ENCODE results near the gene FBRS.

Gene FBRS

GRCh38 chr16:30644334-30644830 is 13.8 kb upstream of the FBRS start:
- no peak for DNase-seq (ENCODE audit: low spot score)

- no peak for DNase-seq (ENCODE audit: low spot score)
Observed at GRCh38 chr16:30645727-30646126, 12.5 kb upstream of the FBRS start.

GRCh38 chr16:30647274-30647571 is 11.0 kb upstream of the FBRS start:
- no peak for DNase-seq (ENCODE audit: low spot score)

- DNase-seq (ENCODE audit: low spot score) = no peak
Observed at GRCh38 chr16:30649725-30650368, 8.4 kb upstream of the FBRS start.

GRCh38 chr16:30650369-30651123 is 7.7 kb upstream of the FBRS start, which contains the start of gene PRR14:
TSS of gene PRR14 (plus strand) at chr16:30650960. CDS start at chr16:30651646, 686 bp downstream.
- peak; percentile 99 for DNase-seq (ENCODE audit: low spot score)

- peak; percentile 64 for DNase-seq (ENCODE audit: low spot score)
Observed at GRCh38 chr16:30651124-30652004, 6.9 kb upstream of the FBRS start.

GRCh38 chr16:30652005-30652296 is 6.3 kb upstream of the FBRS start:
- no peak for DNase-seq (ENCODE audit: low spot score)

- no peak for DNase-seq (ENCODE audit: low spot score)
Observed at GRCh38 chr16:30652718-30653117, 5.5 kb upstream of the FBRS start.

- no peak for DNase-seq (ENCODE audit: low spot score)
Observed at GRCh38 chr16:30654856-30655255, 3.4 kb upstream of the FBRS start.

GRCh38 chr16:30655815-30656347 is 2.4 kb upstream of the FBRS start:
- DNase-seq (ENCODE audit: low spot score) = no peak

- DNase-seq (ENCODE audit: low spot score) = no peak
Observed at GRCh38 chr16:30656388-30656787, 1.8 kb upstream of the FBRS start.

- DNase-seq (ENCODE audit: low spot score) = peak; percentile 38
Observed at GRCh38 chr16:30656974-30657865, 1.0 kb upstream of the FBRS start.

GRCh38 chr16:30658731-30659506 is 688 bp downstream of the FBRS start:
- DNase-seq (ENCODE audit: low spot score) = no peak

- DNase-seq (ENCODE audit: low spot score) = no peak
Observed at GRCh38 chr16:30659507-30660423, 1.5 kb downstream of the FBRS start.

GRCh38 chr16:30660424-30661261 is 2.4 kb downstream of the FBRS start:
- DNase-seq (ENCODE audit: low spot score) = no peak

GRCh38 chr16:30662449-30662848 is 4.2 kb downstream of the FBRS start:
- no peak for DNase-seq (ENCODE audit: low spot score)

- no peak for DNase-seq (ENCODE audit: low spot score)
Observed at GRCh38 chr16:30663038-30663437, 4.8 kb downstream of the FBRS start.

GRCh38 chr16:30663820-30664219 is 5.6 kb downstream of the FBRS start:
- no peak for DNase-seq (ENCODE audit: low spot score)

- no peak for DNase-seq (ENCODE audit: low spot score)
Observed at GRCh38 chr16:30664616-30665109, 6.4 kb downstream of the FBRS start.

All from LoVo (cell line).